HL-60 (cell line): ENCODE results near the gene LIPJ.

Experiments used
- CTCF ChIP-seq: IDR thresholded peaks from one replicate; pipeline ENCODE4 v1.5.1; 2011; ENCODE audit warnings: low read length, control low read depth, inconsistent platforms; ENCODE audit not compliant: insufficient read depth
- GABPA ChIP-seq: IDR thresholded peaks from 2 replicates; pipeline ENCODE4 v1.6.1; 2012; ENCODE audit warnings: low read depth
- POLR2AphosphoS5 ChIP-seq: IDR thresholded peaks from 2 replicates; pipeline ENCODE4 v1.6.1; 2012; ENCODE audit warnings: low read depth

GRCh38 chr10:88562152-88562551 lies 24.4 kb upstream of the LIPJ start:
- TF ChIP-seq POLR2AphosphoS5 = no peak
- TF ChIP-seq CTCF = no peak
- no peak for TF ChIP-seq GABPA
